HG02870 (cell line): ENCODE data around the gene SCAF4.

Source experiments
- ATAC-seq: cut with Tn5 transposase; IDR thresholded peaks from one replicate; pipeline ENCODE4 v1.9.1; 2021; ENCODE audit warnings: mild to moderate bottlenecking, moderate library complexity; ENCODE audit not compliant: unreplicated experiment

The SCAF4 gene

GRCh38 chr21:31713973-31714740 lies 17.8 kb downstream of the SCAF4 start:
- ATAC-seq = peak; percentile 73

GRCh38 chr21:31713115-31713514 lies 18.8 kb downstream of the SCAF4 start:
- no peak for ATAC-seq

GRCh38 chr21:31711745-31712285 lies 20.1 kb downstream of the SCAF4 start:
- no peak for ATAC-seq

GRCh38 chr21:31711326-31711725 lies 20.6 kb downstream of the SCAF4 start:
- ATAC-seq = no peak

GRCh38 chr21:31710586-31710985 lies 21.3 kb downstream of the SCAF4 start:
- no peak for ATAC-seq

- no peak for ATAC-seq
Measured at GRCh38 chr21:31708541-31708940, 23.4 kb downstream of the SCAF4 start.

GRCh38 chr21:31707499-31707898 lies 24.4 kb downstream of the SCAF4 start:
- ATAC-seq = no peak

- ATAC-seq = no peak
Measured at GRCh38 chr21:31706562-31706961, 25.4 kb downstream of the SCAF4 start.

- ATAC-seq = no peak
Measured at GRCh38 chr21:31700040-31700439, 31.9 kb downstream of the SCAF4 start.

GRCh38 chr21:31698461-31698860 lies 33.5 kb downstream of the SCAF4 start:
- ATAC-seq = no peak

GRCh38 chr21:31696424-31696823 lies 35.5 kb downstream of the SCAF4 start:
- ATAC-seq = no peak

- ATAC-seq = no peak
Measured at GRCh38 chr21:31693222-31693621, 38.7 kb downstream of the SCAF4 start.

- no peak for ATAC-seq
Measured at GRCh38 chr21:31688603-31689368, 43.1 kb downstream of the SCAF4 start.

- no peak for ATAC-seq
Measured at GRCh38 chr21:31687108-31687507, 44.8 kb downstream of the SCAF4 start.

GRCh38 chr21:31686272-31686915 lies 45.5 kb downstream of the SCAF4 start:
- ATAC-seq = no peak

- ATAC-seq = no peak
Measured at GRCh38 chr21:31684918-31685317, 47.0 kb downstream of the SCAF4 start.

GRCh38 chr21:31683029-31683428 lies 48.9 kb downstream of the SCAF4 start:
- no peak for ATAC-seq

GRCh38 chr21:31682620-31683019 lies 49.3 kb downstream of the SCAF4 start:
- no peak for ATAC-seq

GRCh38 chr21:31678478-31678877 lies 53.4 kb downstream of the SCAF4 start:
- ATAC-seq = no peak

- no peak for ATAC-seq
Measured at GRCh38 chr21:31677047-31677446, 54.9 kb downstream of the SCAF4 start.

- no peak for ATAC-seq
Measured at GRCh38 chr21:31675960-31676359, 56.0 kb downstream of the SCAF4 start.
